Trophoblast cell (in vitro differentiated cells and primary cell): Measurements from ENCODE around the gene ZNF195.

ENCODE experiments used
- DNase-seq, 2 donors: peaks; one replicate each; pipeline ENCODE4 v3.0.0-alpha.2; 2016
- H2AFZ ChIP-seq: 2 replicates; pipeline ENCODE4 v1.6.1; 2013; ENCODE audit warnings: low read length, moderate library complexity, mild to moderate bottlenecking; ENCODE audit not compliant: insufficient read depth, poor library complexity
- H2AK5ac ChIP-seq: 2 replicates; pipeline ENCODE4 v1.6.1; 2013; ENCODE audit warnings: mild to moderate bottlenecking, low read length
- H2BK120ac ChIP-seq: 2 replicates; pipeline ENCODE4 v1.6.1; 2013; ENCODE audit warnings: low read length, mild to moderate bottlenecking, moderate library complexity; ENCODE audit not compliant: insufficient read depth, poor library complexity
- H2BK12ac ChIP-seq: 2 replicates; pipeline ENCODE4 v1.6.1; 2013; ENCODE audit warnings: mild to moderate bottlenecking, low read length, moderate library complexity
- H2BK5ac ChIP-seq: 2 replicates; pipeline ENCODE4 v1.6.1; 2013; ENCODE audit warnings: low read length, low read depth, moderate library complexity, mild to moderate bottlenecking; ENCODE audit not compliant: poor library complexity
- H3K14ac ChIP-seq: 2 replicates; pipeline ENCODE4 v1.6.1; 2013; ENCODE audit warnings: mild to moderate bottlenecking, low read length
- H3K18ac ChIP-seq: 2 replicates; pipeline ENCODE4 v1.6.1; 2013; ENCODE audit warnings: mild to moderate bottlenecking, low read length
- H3K23ac ChIP-seq: 2 replicates; pipeline ENCODE4 v1.6.1; 2013; ENCODE audit warnings: low read length
- H3K27ac ChIP-seq: 2 replicates; pipeline ENCODE4 v1.5.1; 2013; ENCODE audit warnings: low read depth, mild to moderate bottlenecking, inconsistent platforms, low read length, moderate library complexity
- H3K27me3 ChIP-seq: 2 replicates; pipeline ENCODE4 v1.6.1; 2013; ENCODE audit warnings: inconsistent platforms, mild to moderate bottlenecking, low read length, moderate library complexity; ENCODE audit not compliant: insufficient read depth
- H3K36me3 ChIP-seq, 2 experiments: 1 replicate in 1 of 2; 2 replicates in 1 of 2; pipeline ENCODE4 v1.6.1; 2013; ENCODE audit warnings: low read length in 2 of 2, mild to moderate bottlenecking in 2 of 2, moderate library complexity in 1 of 2; ENCODE audit not compliant: insufficient read depth in 2 of 2, control insufficient read depth in 1 of 2
- H3K4ac ChIP-seq: 2 replicates; pipeline ENCODE4 v1.6.1; 2013; ENCODE audit warnings: low read depth, mild to moderate bottlenecking, low read length, moderate library complexity
- H3K4me1 ChIP-seq, 2 experiments: 1 replicate in 1 of 2; 2 replicates in 1 of 2; pipeline ENCODE4 v1.6.1; 2013; ENCODE audit warnings: low read length in 2 of 2, mild to moderate bottlenecking in 2 of 2, moderate library complexity in 1 of 2; ENCODE audit not compliant: insufficient read depth in 2 of 2, control insufficient read depth in 1 of 2
- H3K4me2 ChIP-seq: 2 replicates; pipeline ENCODE4 v1.6.1; 2013; ENCODE audit warnings: inconsistent platforms, mild to moderate bottlenecking, low read length, moderate library complexity
- H3K4me3 ChIP-seq: 2 replicates; pipeline ENCODE4 v1.5.1; 2013; ENCODE audit warnings: mild to moderate bottlenecking, low read depth, low read length, inconsistent platforms
- H3K79me1 ChIP-seq: one replicate; pipeline ENCODE4 v1.6.1; 2013; ENCODE audit warnings: low read length
- H3K79me2 ChIP-seq: 2 replicates; pipeline ENCODE4 v1.6.1; 2013; ENCODE audit warnings: low read length, mild to moderate bottlenecking; ENCODE audit not compliant: control insufficient read depth, insufficient read depth, poor library complexity
- H3K9ac ChIP-seq: 2 replicates; pipeline ENCODE4 v1.6.1; 2013; ENCODE audit warnings: mild to moderate bottlenecking, low read length
- H3K9me3 ChIP-seq: 2 replicates; pipeline ENCODE4 v1.6.1; 2013; ENCODE audit warnings: low read depth, mild to moderate bottlenecking, control low read depth, inconsistent platforms, low read length; ENCODE audit not compliant: insufficient read depth
- H4K12ac ChIP-seq: 2 replicates; pipeline ENCODE4 v1.6.1; 2013; ENCODE audit warnings: low read depth, mild to moderate bottlenecking, low read length, moderate library complexity
- H4K8ac ChIP-seq: 2 replicates; pipeline ENCODE4 v1.6.1; 2013; ENCODE audit warnings: low read depth, mild to moderate bottlenecking, low read length, moderate library complexity
- H4K91ac ChIP-seq: one replicate; pipeline ENCODE4 v1.6.1; 2013; ENCODE audit warnings: low read depth, mild to moderate bottlenecking, low read length, moderate library complexity
- whole genome bisulfite sequencing: extraction: QIAGEN DNeasy Blood & Tissue Kit; methylation state at CpG from one replicate; pipeline ENCODE4 v1.1.7; 2013; ENCODE audit warnings: missing lambda C conversion rate; ENCODE audit not compliant: insufficient read length, insufficient coverage; ENCODE audit errors: extremely low coverage; 5-methylcytosine and 5-hydroxymethylcytosine counted together

Gene ZNF195

DNA sequence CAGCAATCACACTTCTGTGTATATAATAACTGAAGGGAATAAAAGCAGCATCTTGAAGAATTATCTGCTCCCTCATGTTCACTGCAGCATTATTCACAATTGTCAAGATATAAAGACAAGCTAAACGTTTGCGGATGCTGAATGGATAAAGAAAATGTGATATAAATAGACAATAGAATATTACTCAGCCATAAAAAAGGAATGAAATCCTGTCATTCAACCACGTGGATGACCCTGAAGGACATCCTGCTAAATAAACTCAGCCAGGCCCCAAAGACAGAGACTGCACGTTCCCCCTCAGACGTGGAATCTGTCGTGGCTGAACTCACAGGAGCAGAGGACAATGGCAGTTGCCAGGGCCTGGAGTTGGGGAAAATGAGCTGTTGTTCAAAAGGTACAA is 9.6 kb downstream of the ZNF195 start:
- Histone ChIP-seq H2BK120ac (no peak overlapping the region), H2AK5ac (no peak overlapping the region), H3K4me2 (no peak overlapping the region), H3K4ac (no peak overlapping the region), H3K4me3 (no peak overlapping the region), H4K12ac (no peak overlapping the region), H3K27ac (no peak overlapping the region), H2AFZ (no peak overlapping the region), H4K91ac (no peak overlapping the region), H3K14ac (no peak overlapping the region), H3K4me1 (no peaks in the 10 kb centered on the region), H2BK5ac (no peak overlapping the region), H3K79me1 (no peaks in the 10 kb centered on the region), H3K18ac (no peak overlapping the region), H2BK12ac (no peak overlapping the region), H3K27me3 (no peaks in the 10 kb centered on the region), H3K9ac (no peak overlapping the region), H3K23ac (no peak overlapping the region), H3K9me3 (peaks cover 2% of the 10 kb centered on the region), H4K8ac (no peak overlapping the region), H3K36me3 (peaks cover 17 to 26% of the 10 kb centered on the region in 2 experiments), H3K79me2 (peaks cover 4% of the 10 kb centered on the region)
- no CpG with 5 or more reads among the region's 6 CpGs for WGBS
- no peak for DNase-seq

DNA sequence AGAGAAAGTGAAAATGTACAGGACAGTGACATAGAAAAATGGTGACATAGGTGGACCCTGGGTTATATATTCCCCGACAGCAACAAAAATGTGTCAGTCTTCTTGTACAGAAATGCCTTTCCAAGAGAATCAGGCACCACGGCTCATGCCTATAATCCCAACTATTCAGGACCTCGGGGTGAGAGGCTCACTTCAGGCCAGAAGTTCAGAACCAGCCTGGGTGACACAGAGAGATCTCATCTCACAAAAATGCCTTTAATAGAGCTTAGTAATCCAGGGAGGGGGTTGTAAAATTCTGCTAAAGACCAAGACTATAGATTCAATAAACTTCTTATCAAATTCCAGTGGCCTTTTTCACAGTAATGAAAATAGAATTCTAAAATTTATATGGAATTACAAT is 10.7 kb downstream of the ZNF195 start:
- no peak overlapping the region for H3K4me3 ChIP-seq
- WGBS, result no CpG with 5 or more reads among the region's 3 CpGs
- H2BK5ac ChIP-seq, result no peak overlapping the region
- H3K27me3 ChIP-seq, result no peaks in the 10 kb centered on the region
- peaks cover 18 to 25% of the 10 kb centered on the region in 2 experiments for H3K36me3 ChIP-seq
- H3K79me2 ChIP-seq, result no peaks in the 10 kb centered on the region
- H3K14ac ChIP-seq, result no peak overlapping the region
- H2BK12ac ChIP-seq, result no peak overlapping the region
- peak; percentile 86 to 87 for DNase-seq
- no peak overlapping the region for H2AK5ac ChIP-seq
- no peak overlapping the region for H4K91ac ChIP-seq
- H3K4ac ChIP-seq, result no peak overlapping the region
- H3K27ac ChIP-seq, result no peak overlapping the region
- no peak overlapping the region for H4K8ac ChIP-seq
- H3K9ac ChIP-seq, result no peak overlapping the region
- no peak overlapping the region for H4K12ac ChIP-seq
- no peak overlapping the region for H2BK120ac ChIP-seq
- no peak overlapping the region for H2AFZ ChIP-seq
- no peak overlapping the region for H3K4me2 ChIP-seq
- no peaks in the 10 kb centered on the region for H3K4me1 ChIP-seq
- no peak overlapping the region for H3K18ac ChIP-seq
- no peak overlapping the region for H3K23ac ChIP-seq
- peaks cover 4% of the 10 kb centered on the region for H3K9me3 ChIP-seq
- H3K79me1 ChIP-seq, result no peaks in the 10 kb centered on the region

DNA sequence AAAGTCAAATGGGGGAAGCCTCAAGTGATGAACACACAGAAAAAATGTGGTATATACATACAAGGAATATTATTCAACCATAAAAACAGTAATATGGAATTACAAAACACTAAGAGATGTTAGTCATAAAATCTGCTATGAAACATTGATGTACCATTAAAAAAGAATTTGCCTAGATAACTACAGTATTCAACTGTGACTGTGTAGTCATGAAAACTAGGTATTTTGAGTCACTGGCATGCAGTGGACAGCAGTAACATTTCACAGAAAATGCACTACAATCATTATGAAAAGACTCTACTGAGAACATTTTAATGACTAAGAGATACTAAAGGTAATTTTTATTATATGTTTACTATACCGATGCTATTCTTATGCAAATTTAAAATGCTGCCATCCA is 11.7 kb downstream of the ZNF195 start:
- Histone ChIP-seq H4K8ac (no peak overlapping the region), H3K4me2 (no peak overlapping the region), H3K9me3 (peaks cover 4% of the 10 kb centered on the region), H3K79me2 (no peaks in the 10 kb centered on the region), H2BK5ac (no peak overlapping the region), H2AK5ac (no peak overlapping the region), H3K14ac (no peak overlapping the region), H2AFZ (no peak overlapping the region), H3K27me3 (no peaks in the 10 kb centered on the region), H2BK12ac (no peak overlapping the region), H3K79me1 (no peaks in the 10 kb centered on the region), H3K4me1 (no peaks in the 10 kb centered on the region), H3K18ac (no peak overlapping the region), H3K9ac (no peak overlapping the region), H3K4ac (no peak overlapping the region), H3K23ac (no peak overlapping the region), H4K91ac (no peak overlapping the region), H4K12ac (no peak overlapping the region), H3K4me3 (no peak overlapping the region), H2BK120ac (no peak overlapping the region), H3K27ac (no peak overlapping the region), H3K36me3 (peaks cover 18 to 28% of the 10 kb centered on the region in 2 experiments)
- DNase-seq, result peak; percentile 40 to 82
- WGBS, result no CpG with 5 or more reads among the region's 1 CpG

DNA sequence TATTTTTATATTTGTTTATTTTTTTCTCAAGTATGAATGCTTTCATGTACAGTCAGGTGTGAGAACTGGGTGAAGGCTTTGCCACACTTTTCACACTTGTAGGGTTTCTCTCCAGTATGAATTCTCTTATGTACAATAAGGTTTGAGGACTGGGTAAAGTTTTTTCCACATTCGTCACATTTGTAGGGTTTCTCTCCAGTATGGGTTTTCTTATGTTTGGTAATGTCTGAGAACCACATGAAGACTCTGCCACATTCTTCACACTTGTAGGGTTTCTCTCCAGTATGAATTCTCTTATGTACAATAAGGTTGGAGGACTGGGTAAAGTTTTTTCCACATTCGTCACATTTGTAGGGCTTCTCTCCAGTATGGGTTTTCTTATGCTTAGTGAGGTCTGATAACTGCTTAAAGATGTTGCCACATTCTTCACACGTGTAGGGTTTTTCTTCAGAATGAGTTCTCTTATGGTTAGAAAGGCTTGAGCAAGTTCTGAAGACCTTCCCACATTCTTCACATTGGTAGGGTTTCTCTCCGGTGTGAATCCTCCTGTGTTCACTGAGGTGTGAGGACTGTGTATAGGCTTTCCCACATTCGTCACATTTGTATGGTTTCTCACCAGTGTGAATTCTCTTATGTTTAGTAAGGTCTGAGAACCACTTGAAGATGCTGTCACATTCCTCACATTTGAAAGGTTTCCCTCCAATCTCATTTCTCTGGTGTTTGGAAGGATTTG is 19.7 kb downstream of the ZNF195 start:
- no peak overlapping the region for H3K9ac ChIP-seq
- no peak overlapping the region for H3K4ac ChIP-seq
- H3K18ac ChIP-seq, result no peak overlapping the region
- no peak overlapping the region for H2AK5ac ChIP-seq
- no peak overlapping the region for H3K27ac ChIP-seq
- H3K79me2 ChIP-seq, result no peaks in the 10 kb centered on the region
- no peak overlapping the region for H2BK120ac ChIP-seq
- WGBS, result no CpG with 5 or more reads among the region's 5 CpGs
- no peak overlapping the region for H3K4me2 ChIP-seq
- H2BK12ac ChIP-seq, result no peak overlapping the region
- no peak overlapping the region for H4K91ac ChIP-seq
- H3K4me3 ChIP-seq, result no peak overlapping the region
- H4K8ac ChIP-seq, result no peak overlapping the region
- H3K27me3 ChIP-seq, result no peaks in the 10 kb centered on the region
- H3K36me3 ChIP-seq, result peaks cover 22 to 34% of the 10 kb centered on the region in 2 experiments
- no peaks in the 10 kb centered on the region for H3K79me1 ChIP-seq
- H2AFZ ChIP-seq, result no peak overlapping the region
- no peak overlapping the region for H4K12ac ChIP-seq
- H2BK5ac ChIP-seq, result no peak overlapping the region
- peaks cover 28% of the 10 kb centered on the region for H3K9me3 ChIP-seq
- no peak overlapping the region for H3K14ac ChIP-seq
- no peaks in the 10 kb centered on the region for H3K4me1 ChIP-seq
- no peak overlapping the region for H3K23ac ChIP-seq
- no peak for DNase-seq
